Right kidney (tissue), 1 donor: ENCODE data around the gene UACA.
A peak's percentile ranks its signal among the peaks of the same experiment; 100 is the strongest.
"Not testable (repeated sequence)": the region's sequence is repeated elsewhere in the genome, so short reads cannot be mapped to it uniquely, and the experiment has no call there.

Experiments used
- DNase-seq: peaks from one replicate; pipeline ENCODE4 v3.0.0-alpha.2; 2016

The UACA gene

DNA sequence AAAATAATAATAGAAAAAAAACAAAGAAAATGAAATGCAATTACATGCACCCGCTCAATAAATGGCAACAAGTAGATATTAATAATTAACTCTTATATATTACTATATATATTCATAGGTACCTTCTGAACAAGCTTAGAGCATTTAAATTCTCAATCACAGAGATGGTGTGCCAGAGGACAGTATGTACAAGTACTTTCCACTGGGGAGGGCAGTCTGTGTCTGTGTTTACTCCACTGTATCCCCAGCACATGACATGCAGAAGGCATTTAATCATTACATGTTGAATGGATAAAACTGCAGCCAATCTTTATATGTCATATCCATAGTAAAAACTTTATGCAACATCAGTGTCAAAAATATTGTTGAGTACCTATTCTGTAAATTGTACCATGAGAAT lies 97.8 kb downstream of the UACA start:
- no peak for DNase-seq

DNA sequence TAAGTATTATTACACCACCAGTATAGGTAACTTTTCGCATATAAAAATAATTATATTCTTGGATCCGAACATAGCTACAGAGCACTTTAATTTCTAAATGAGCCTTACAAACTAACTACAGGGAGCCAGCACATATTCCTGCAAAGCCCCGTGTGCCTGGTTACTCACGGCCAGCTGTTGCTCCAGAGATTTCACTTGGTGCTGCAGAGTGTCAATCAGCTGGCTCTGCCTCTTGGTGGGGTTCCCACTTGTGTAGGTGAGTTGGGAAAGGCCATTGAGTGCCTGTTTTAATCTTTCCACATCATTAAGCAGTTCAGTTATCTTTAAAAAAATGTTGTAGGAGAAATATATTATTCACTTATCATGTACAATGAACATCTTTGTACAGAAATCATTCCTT lies 98.9 kb downstream of the UACA start:
- DNase-seq = no peak

DNA sequence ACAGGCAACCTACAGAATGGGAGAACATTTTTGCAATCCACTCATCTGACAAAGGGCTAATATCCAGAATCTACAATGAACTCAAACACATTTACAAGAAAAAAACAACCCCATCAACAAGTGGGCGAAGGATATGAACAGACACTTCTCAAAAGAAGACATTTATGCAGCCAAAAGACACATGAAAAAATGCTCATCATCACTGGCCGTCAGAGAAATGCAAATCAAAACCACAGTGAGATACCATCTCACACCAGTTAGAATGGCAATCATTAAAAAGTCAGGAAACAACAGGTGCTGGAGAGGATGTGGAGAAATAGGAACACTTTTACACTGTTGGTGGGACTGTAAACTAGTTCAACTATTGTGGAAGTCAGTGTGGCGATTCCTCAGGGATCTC lies 100.3 kb downstream of the UACA start:
- DNase-seq = not testable (repeated sequence)

DNA sequence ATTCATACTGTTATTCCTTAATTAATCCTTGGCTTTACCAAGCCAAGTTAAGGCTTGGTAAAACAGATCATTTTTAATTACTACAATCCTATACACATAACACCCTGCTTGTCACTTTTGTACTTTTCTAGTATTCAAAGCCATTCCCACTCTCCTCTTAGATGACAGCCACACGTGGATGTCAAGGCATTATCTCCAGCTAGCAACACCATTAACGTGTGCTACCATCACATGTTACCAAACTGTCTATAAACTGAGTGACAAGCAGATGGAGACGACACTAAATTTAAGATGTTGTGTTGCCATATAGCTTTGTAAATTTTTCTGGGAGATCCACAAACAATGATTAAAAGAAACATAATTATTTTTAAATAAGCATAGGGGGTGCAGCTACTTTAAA lies 103.7 kb downstream of the UACA start:
- no peak for DNase-seq

DNA sequence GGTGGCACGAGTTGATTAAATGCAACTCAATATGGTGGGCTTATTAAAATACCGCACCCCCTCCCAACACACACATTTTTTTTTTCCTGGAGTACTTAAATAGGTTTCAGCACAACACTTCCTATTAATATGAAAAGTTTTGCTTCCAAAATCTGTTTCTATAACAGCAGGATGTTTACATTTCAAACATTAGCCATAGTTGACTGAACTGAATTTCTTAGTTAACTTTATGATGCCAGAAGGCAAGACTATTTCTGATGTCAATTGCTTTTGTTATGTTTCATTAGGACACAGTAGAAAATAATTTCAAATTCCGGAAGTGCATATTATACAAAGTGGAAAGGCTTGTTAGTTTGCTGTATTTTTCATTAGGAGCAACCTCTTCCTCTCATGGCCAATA lies 104.7 kb downstream of the UACA start:
- DNase-seq = no peak

DNA sequence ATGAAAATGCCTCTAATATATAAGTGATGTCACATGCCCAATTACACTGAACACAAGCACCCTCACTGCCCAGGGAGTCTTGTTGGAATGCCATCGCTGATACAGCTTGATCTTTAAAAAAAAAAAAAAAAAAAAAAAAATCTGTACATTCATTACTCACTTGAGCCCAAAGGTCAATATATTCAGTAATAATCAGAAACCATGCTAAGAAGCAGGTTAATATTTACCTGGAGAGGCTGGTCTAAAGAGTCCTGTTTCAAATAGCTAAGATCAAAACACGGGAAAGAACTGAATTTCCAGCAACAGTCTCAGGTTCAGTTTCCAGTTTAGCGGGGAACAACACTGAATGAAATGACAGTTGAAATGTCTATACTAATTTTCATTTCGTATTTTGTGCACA lies 109.9 kb downstream of the UACA start:
- no peak for DNase-seq

DNA sequence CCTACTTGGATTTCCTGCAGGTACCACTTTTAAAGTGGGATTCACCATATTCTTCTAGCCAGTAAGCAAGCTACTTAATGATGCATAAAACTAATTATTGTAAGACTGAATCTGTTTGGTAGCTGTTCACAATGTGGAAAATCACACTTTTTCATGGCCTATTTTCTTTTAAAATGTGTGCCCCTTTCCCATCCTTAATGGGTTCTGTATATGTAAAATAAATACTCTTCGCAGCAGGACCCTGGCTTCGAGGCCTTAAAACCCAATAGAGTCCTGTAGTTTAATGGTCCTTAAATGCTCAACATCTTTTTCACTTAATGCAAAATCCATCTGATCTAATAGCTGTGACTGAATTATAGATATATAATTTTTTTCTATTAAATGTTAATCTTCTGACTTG lies 111.0 kb downstream of the UACA start:
- DNase-seq = no peak

DNA sequence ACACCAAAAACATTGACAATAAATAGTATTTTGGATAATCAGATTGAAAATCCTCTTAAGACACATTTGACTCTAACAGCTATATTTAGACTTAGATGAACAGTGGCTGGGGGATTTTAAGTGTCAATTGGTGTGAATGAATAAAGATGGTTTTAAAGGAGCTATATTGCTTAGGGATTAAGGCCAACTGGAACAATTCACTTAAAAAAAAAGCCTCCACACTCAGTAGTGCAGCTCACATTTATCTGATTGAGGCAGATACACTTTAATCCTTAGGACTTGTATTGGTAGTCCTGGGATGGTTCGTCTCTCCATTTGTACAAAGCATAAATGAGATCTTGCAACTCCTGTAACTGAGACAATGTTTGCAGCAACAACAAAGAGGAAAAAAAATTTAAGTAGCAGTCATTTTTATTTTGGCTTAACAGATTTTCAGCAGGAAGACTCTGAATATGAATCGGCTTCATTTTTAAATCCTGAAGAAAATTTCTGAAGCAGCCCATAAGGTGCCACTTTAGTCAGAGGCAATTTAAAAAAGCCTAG lies 112.0 kb downstream of the UACA start:
- no peak for DNase-seq

DNA sequence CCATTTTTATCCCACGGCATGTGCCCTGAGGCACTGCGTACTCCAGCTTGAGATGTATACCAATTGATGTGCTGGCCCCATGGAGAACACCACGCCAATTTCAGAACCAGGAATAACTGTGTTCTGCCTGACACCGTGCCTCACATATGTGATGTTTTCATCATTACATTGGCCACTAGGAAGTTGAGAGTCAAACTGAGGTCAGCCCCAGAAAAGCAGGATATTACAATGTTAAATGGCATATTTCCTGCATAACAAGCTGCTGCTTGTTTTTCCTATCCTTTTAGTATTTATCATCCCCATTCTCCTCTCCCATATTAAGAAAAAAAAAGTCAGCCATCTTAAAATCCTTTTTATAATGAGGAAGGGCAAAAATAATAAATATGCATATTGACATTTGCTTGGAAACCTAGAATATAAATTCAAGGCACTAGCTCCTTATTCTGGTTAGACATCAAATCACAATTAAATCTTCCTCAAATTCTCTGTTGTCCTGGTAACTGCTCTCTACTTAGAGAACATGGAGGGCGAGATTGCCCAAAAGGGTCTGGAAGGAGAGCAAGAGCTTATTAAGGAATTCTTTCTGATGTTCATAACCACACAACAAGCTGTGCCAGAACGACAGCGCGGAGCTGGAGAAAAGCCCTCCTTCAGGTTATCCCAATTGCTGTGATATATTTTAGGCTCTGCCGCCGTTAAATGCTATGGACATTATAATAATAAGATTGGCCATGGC lies 112.6 kb downstream of the UACA start:
- DNase-seq = no peak

DNA sequence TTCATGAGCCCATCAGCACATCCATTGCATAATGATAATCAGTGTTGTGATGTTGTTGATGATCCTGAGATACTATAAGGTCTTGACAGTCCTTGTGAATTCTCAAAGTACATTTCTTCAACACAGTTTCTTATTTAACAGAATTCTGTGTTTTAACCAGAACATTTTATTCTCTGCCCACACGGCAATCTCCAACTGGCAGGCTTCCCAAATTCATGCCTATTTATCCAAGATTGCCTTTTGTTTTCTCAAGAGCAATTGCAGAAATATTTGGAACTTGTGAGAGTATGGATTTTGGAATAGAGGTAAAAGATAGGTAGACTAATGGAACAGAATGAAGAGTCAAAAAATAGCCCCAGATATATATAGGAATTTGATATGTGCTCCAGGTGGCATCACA lies 116.0 kb downstream of the UACA start:
- DNase-seq = no peak

DNA sequence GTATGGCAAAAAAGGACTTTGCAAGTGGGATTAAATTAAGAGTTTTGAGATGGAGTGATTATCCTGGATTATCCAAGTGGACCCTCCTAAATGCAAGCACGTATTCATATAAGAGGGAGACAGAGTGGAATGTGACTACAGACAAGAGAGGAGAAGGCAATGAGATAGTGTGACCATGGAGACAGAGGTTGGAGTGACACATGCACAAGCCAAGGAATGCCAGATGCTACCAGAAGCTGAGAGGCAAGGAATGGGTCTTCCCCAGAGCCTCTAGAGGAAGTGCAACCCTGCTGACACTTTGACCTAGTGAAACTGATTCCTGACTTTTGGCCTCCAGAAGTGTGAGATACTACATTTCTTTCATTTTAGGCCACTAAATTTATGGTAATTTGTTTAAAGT lies 117.2 kb downstream of the UACA start:
- DNase-seq = no peak

DNA sequence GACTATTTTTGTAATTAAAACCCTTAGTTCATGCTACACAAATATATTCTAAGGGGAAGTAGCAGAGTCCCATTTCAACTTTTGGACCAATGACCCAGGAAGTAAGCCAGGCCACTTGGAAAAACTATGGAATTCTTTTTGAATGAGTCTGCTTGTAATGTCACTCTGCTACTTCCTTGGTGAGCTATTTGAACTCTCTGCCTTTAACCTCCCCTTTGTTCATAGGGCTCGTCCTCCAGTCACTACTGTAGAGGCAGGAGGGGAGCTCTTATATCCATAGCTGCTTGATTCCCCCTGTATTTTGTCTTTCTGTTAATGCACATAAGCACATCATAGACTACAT lies 119.6 kb downstream of the UACA start:
- DNase-seq = no peak

DNA sequence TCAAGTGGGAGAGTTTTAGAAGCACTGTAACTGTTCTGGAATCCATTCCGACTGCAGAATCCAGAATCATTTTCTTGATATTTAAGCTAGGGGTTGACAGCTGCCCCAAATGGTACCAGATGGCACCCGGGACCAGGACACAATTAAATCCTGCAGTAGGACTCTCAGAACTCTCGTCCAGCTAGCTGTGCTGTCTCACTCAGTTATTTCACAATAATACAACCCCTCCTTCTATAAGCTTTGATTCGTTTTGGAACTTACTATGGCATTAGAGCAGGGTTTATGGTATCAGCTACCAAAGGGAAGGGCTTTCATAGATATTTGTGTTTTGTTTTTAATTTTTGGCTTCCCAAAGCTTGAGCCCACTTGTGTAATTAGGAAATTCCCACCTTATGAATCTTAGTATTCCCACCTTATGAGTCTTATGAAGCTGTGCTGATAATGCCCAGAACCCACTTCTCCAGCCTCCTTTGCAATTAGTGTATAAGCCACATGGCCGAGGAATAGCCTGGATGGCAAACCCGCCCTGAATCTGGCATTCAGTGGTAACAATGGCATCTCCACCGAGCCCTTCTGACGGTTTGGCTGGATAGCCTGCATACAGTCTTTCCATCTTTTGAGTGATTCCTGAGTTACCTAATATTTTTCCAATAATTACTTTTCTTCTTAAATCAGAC lies 120.1 kb downstream of the UACA start:
- no peak for DNase-seq

DNA sequence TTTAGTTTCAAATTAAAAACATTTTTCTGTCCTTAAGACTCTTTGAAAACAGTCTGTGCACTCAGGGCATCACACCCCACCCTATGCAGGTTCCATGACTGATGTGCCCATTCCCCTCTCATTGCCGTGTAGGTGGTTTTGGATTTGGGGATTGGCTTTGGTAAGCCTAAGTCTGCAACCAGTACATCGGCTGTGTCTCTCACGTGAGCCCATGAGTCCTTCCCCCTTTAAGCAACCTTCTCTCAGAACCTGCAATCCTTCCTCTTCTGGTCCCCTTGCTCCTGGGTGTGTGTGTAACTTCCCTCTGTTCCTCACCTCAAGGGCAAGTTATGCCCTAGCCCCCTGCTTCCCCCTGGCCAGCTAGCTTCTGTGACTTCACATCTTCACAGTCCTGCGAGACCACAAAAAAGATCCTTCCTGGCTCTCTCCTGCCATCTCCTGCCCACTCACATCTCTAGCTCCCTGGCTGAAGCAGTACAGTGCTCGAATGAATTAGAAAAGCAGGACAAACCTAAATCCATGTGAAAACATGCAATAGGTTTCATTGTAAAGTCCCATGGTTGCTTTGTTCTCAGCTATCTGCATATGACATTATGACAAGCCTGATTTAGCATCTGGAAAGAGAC lies 126.7 kb downstream of the UACA start:
- peak; percentile 39 for DNase-seq

DNA sequence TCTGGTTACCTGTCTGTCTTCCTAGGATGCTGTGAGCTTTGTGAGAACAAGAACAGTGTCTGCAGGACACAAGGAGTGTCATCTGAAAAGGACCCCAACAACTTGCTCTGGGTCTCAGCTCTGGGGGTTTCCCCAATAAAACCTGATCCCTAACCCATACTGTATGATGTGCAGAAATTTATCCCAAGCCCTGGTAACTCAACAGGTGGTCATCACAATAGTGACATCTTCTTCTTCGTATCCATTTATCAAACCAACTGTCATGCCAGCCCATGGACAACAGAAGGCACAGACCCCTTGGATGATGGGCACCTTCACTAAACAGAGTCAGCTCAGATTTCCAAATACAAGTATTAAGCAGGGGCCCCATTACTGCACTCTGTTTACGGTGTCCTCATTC lies 127.5 kb downstream of the UACA start:
- no peak for DNase-seq

DNA sequence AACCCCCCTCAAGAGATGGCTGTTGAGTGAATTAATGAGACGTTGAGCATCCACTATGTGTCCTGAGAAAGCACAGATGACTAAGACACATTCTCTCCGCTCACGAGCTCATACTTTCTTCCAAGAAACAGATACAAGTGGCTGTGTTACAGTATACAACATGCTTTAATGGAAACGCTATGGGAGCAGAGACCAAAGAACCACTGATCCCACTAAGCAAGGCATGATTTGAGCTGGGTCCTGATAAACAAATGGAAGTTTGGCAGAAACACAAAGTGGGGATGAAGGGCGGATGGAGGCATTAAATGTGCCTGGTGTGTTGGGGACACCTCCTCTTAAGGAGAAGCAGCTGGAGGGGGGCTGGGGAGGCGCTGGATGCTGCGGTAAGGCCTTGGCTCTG lies 129.4 kb downstream of the UACA start:
- no peak for DNase-seq

DNA sequence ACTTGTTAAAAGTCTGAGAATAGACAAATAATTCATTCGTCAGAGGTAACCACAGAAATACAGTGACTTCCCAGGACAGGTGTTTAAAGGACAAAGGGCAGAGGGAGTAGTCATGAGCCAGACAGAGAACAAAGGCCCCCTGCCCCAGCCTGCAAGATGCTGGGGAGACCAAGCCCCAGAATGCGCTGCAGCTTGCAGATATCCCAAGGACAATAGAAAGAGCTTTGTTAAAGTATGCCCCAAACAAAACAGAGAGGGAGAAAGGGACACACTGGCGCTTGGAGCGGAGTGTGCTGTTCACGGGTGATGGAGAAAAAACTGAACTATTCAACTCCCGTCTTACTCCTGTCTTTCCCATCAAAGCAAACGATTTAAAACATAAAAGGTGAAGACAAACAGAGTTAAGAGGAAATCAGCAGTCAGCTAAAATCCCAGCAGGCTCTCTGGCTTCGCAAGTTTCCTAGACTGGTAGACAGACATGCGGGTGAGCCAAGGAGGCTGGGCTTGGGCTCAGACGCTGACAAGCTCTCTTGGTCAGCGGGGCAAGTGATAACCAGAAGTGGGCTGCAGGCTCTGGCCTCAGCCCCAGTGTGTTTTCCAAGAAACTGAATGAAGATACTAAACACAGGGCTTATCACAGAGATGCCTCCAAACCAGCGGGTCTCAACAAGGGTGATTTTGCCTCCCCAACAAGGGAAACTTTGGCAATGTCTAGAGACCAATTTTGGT lies 130.1 kb downstream of the UACA start:
- DNase-seq = no peak

DNA sequence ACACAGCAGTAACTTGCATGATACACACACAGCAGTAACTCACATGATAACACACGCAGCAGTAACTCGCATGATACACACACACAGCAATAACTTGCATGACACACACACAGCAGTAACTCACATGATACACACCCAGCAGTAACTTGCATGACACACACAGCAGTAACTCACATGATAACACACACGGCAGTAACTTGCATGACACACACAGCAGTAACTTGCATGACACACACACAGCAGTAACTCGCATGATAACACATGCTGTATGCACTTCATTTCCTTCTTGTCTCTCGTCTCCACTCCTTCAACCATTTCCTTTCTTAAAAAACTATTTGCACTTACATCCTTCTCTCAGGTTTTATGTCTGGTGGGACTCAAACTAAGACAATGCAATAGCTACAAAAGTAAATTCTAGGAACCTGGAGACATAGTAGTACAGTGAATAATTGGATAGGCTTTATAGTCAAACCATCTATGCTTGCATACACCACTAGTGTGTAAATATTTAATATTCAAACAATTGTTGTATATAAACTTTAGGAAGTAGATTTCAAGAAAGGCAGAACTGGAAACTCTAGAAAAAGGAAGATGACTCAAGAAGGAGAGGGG lies 130.8 kb downstream of the UACA start:
- DNase-seq = no peak

DNA sequence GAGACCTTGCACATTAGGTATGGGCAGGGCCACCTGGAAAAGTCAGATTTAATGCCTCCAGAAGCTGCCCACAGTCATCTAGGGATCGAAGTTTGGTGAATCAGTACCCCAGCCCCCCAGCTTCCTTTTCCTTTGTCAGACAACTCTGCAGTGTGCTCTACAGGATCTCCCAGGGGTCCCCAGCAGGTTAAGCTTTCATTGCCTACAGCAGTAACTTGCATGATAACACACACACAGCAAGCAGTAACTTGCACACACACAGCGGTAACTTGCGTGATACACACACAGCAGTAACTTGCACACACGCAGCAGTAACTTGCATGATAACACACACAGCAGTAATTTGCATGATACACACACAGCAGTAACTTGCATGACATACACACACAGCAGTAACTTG lies 131.3 kb downstream of the UACA start:
- no peak for DNase-seq

DNA sequence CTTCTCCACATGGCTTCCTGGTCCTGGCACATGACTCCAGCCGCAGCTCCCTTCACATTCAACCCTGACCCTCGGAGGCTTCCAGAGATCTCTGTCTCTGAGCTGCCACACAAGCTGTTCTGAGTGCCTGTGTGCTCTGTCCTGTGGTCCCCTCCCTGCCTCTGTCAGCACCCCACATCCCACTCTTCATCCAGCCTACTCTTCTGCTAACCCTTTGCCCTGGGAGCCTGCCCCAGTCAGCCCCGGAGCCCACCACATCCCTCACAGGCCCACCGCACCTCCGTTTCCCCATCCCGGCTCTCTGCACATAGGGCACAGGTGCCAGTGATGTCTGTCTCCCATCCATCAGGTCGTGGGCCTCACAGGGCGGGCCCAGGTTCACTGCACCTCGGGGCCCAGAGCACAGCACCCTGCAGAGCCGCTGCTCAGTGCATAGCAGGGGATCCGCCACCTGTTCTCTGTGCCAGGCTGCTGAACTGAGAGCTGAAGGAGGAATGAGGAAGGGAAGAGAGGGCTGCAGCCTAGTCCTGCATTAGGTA lies 133.6 kb downstream of the UACA start:
- no peak for DNase-seq

DNA sequence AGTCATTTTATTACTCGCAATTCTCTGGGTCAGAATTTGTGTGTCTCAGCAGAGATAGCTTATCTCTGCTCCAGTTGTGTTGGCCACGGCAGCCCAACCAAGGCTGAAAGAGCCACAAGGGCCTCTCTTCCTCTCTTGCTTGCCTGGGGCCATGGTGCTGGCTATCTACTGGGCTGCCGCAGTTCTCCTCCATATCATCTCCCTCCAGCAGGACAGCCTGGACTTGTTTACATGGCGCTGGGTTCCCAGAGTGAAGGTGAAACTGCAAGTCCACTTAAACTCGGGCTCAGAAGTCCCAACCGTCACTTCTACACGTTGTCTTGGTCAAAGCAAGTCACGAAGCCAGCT lies 134.8 kb downstream of the UACA start:
- DNase-seq = no peak

DNA sequence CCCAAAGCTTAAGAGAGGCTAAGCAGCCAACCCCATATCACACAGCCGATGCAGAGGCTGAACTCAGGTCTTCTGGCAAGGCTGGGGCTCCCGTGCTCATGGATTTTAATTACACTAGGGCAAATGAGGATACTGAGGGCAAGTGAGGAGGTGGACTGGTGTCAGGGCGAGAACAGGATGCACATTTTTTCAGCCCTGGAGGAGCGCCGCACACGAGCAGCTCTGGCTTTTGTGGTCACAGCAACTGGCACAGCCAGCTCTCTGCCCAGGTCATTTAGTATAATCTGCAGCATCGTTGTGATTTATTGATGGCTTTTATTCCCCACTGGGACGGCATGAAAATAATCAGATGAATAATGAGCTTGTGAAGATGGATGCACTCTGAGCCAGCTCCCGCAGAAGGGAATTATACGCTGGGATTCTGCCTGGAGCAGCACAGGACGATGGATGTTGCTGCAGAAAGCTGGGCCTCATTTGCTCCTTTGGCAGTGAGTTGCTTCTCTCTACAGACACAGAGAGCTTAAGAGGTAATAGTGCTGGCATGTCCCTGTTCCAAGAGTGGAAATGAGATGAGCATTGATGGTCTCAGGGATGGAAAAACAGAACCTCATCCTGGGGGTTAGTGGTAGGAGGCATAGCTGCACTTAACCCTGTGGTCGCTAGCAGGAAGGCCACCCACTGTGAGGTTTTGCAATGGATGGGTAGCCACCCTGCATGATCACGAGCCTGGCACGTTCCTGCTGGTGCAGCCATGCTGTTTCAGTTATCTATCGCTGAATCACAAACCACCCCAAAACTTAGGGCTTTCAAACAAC lies 135.4 kb downstream of the UACA start:
- DNase-seq = no peak
